WTC11 (cell line): ENCODE measurements around the gene RGL2. TPM values are rescaled to one million over a fixed set of nuclear protein-coding genes. Genes with fewer than 3 reads are reported as not detected.
A peak's percentile ranks its signal among the peaks of the same experiment; 100 is the strongest.

ENCODE experiments used
- ATAC-seq: fragments of 200-7000 bp; cut with Tn5 transposase; 2 replicates; pipeline ENCODE4 v1.10.0; 2021; ENCODE audit warnings: mild to moderate bottlenecking, moderate library complexity
- CTCF ChIA-PET: fragments of 300-600 bp; sonication (Branson Sonifier 250); formaldehyde crosslinking; loops from one replicate; lab custom pipeline; 2021; ENCODE audit warnings: antibody characterized with exemption; lab: Charles Lee
- POLR2A ChIA-PET: fragments of 350-600 bp; sonication (Branson Sonifier 250); formaldehyde crosslinking; loops from one replicate; lab custom pipeline; 2021; ENCODE audit warnings: antibody characterized with exemption; lab: Charles Lee
- DNase-seq: peaks from one replicate; pipeline ENCODE4 v3.0.0; 2021; ENCODE audit warnings: low spot score
- H3K27ac Mint-ChIP-seq: 2 replicates; pipeline ENCODE4 v1.8.0; 2021; ENCODE audit warnings: mixed read lengths
- H3K27me3 Mint-ChIP-seq: 2 replicates; pipeline ENCODE4 v1.8.0; 2021; ENCODE audit warnings: low read depth, mild to moderate bottlenecking, moderate library complexity, mixed read lengths
- H3K36me3 Mint-ChIP-seq: 2 replicates; pipeline ENCODE4 v1.8.0; 2021; ENCODE audit warnings: mixed read lengths
- H3K4me1 Mint-ChIP-seq: 2 replicates; pipeline ENCODE4 v1.8.0; 2022; ENCODE audit warnings: mixed read lengths
- H3K4me3 Mint-ChIP-seq: 2 replicates; pipeline ENCODE4 v1.8.0; 2021; ENCODE audit warnings: mild to moderate bottlenecking, moderate library complexity, mixed read lengths
- H3K9me3 Mint-ChIP-seq: 2 replicates; pipeline ENCODE4 v1.8.0; 2021; ENCODE audit warnings: mixed read lengths
- CREB1 ChIP-seq: sonication (generic); formaldehyde crosslinking; IDR thresholded peaks from 2 replicates; pipeline ENCODE4 v1.8.0; 2023; ENCODE audit warnings: mild to moderate bottlenecking, missing genetic modification reagents
- ETV6 ChIP-seq: sonication (generic); formaldehyde crosslinking; IDR thresholded peaks from 2 replicates; pipeline ENCODE4 v1.8.1; 2022; ENCODE audit warnings: mild to moderate bottlenecking, missing genetic modification reagents
- FOXJ3 ChIP-seq: sonication (generic); formaldehyde crosslinking; IDR thresholded peaks from 2 replicates; pipeline ENCODE4 v1.9.0; 2021; ENCODE audit warnings: missing genetic modification reagents, mild to moderate bottlenecking, borderline replicate concordance
- KAT7 ChIP-seq: sonication (generic); formaldehyde crosslinking; IDR thresholded peaks from 2 replicates; pipeline ENCODE4 v1.8.1; 2023; ENCODE audit warnings: missing genetic modification reagents, mild to moderate bottlenecking, borderline replicate concordance
- MYBL2 ChIP-seq: sonication (generic); formaldehyde crosslinking; IDR thresholded peaks from 2 replicates; pipeline ENCODE4 v1.8.1; 2023; ENCODE audit warnings: mild to moderate bottlenecking, moderate library complexity, missing genetic modification reagents
- NFATC4 ChIP-seq: fragments of 250-450 bp; sonication (Bioruptor Pico); IDR thresholded peaks from 2 replicates; pipeline ENCODE4 v1.9.0; 2021; ENCODE audit warnings: mild to moderate bottlenecking
- NFYB ChIP-seq: sonication (generic); formaldehyde crosslinking; conservative IDR thresholded peaks from 2 replicates; pipeline ENCODE4 v1.8.0; 2022; ENCODE audit warnings: low read depth, missing genetic modification reagents
- OVOL2 ChIP-seq: fragments of 250-450 bp; sonication (Bioruptor Pico); IDR thresholded peaks from 2 replicates; pipeline ENCODE4 v1.9.0; 2021; ENCODE audit warnings: mild to moderate bottlenecking, borderline replicate concordance
- RORB ChIP-seq: fragments of 250-450 bp; sonication (Bioruptor Pico); IDR thresholded peaks from 2 replicates; pipeline ENCODE4 v1.9.0; 2021; ENCODE audit warnings: mild to moderate bottlenecking
- SOX15 ChIP-seq: fragments of 250-450 bp; sonication (Bioruptor Pico); IDR thresholded peaks from 2 replicates; pipeline ENCODE4 v1.9.0; 2021; ENCODE audit warnings: mild to moderate bottlenecking
- TP53 ChIP-seq: sonication (generic); formaldehyde crosslinking; IDR thresholded peaks from 2 replicates; pipeline ENCODE4 v1.8.1; 2023; ENCODE audit warnings: mild to moderate bottlenecking, missing genetic modification reagents
- ZNF121 ChIP-seq: sonication (generic); formaldehyde crosslinking; IDR thresholded peaks from 2 replicates; pipeline ENCODE4 v1.8.0; 2023; ENCODE audit warnings: missing genetic modification reagents
- ZNF232 ChIP-seq: sonication (generic); formaldehyde crosslinking; IDR thresholded peaks from 2 replicates; pipeline ENCODE4 v1.8.0; 2022; ENCODE audit warnings: mild to moderate bottlenecking, missing genetic modification reagents
- ZNF416 ChIP-seq: fragments of 250-450 bp; sonication (Bioruptor Pico); IDR thresholded peaks from 2 replicates; pipeline ENCODE4 v1.9.0; 2021; ENCODE audit warnings: mild to moderate bottlenecking, inconsistent platforms
- total RNA-seq: library from RNA; stranded (reverse); gene quantifications from 3 replicates; pipeline ENCODE4 v1.2.3, GENCODE V29; 2021
- TF ChIP-seq, protein P1 (sequence below): sonication (generic); formaldehyde crosslinking; IDR thresholded peaks from 2 replicates; pipeline ENCODE4 v1.8.1; 2022; ENCODE audit warnings: low read depth, missing genetic modification reagents, borderline replicate concordance
- TF ChIP-seq, protein P2 (sequence below): fragments of 250-450 bp; sonication (Bioruptor Pico); conservative IDR thresholded peaks from 2 replicates; pipeline ENCODE4 v1.9.0; 2021; ENCODE audit warnings: mild to moderate bottlenecking
- TF ChIP-seq, protein P3 (sequence below): sonication (generic); formaldehyde crosslinking; IDR thresholded peaks from 2 replicates; pipeline ENCODE4 v1.8.0; 2022; ENCODE audit warnings: mild to moderate bottlenecking, missing genetic modification reagents
- TF ChIP-seq, protein P4 (sequence below): sonication (generic); formaldehyde crosslinking; IDR thresholded peaks from 2 replicates; pipeline ENCODE4 v1.8.0; 2023; ENCODE audit warnings: mild to moderate bottlenecking, missing genetic modification reagents
- TF ChIP-seq, protein P5 (sequence below): sonication (generic); formaldehyde crosslinking; IDR thresholded peaks from 2 replicates; pipeline ENCODE4 v1.8.1; 2023; ENCODE audit warnings: mild to moderate bottlenecking, moderate library complexity, missing genetic modification reagents
- TF ChIP-seq, protein P6 (sequence below): sonication (generic); formaldehyde crosslinking; IDR thresholded peaks from 2 replicates; pipeline ENCODE4 v1.8.0; 2022; ENCODE audit warnings: mild to moderate bottlenecking, missing genetic modification reagents
- TF ChIP-seq, protein P7 (sequence below): fragments of 250-450 bp; sonication (Bioruptor Pico); IDR thresholded peaks from 2 replicates; pipeline ENCODE4 v2.1.2; 2022; ENCODE audit warnings: mild to moderate bottlenecking, moderate library complexity

Gene RGL2
- total RNA-seq, 1 experiment from 2014 or later = 77.1 TPM

DNA sequence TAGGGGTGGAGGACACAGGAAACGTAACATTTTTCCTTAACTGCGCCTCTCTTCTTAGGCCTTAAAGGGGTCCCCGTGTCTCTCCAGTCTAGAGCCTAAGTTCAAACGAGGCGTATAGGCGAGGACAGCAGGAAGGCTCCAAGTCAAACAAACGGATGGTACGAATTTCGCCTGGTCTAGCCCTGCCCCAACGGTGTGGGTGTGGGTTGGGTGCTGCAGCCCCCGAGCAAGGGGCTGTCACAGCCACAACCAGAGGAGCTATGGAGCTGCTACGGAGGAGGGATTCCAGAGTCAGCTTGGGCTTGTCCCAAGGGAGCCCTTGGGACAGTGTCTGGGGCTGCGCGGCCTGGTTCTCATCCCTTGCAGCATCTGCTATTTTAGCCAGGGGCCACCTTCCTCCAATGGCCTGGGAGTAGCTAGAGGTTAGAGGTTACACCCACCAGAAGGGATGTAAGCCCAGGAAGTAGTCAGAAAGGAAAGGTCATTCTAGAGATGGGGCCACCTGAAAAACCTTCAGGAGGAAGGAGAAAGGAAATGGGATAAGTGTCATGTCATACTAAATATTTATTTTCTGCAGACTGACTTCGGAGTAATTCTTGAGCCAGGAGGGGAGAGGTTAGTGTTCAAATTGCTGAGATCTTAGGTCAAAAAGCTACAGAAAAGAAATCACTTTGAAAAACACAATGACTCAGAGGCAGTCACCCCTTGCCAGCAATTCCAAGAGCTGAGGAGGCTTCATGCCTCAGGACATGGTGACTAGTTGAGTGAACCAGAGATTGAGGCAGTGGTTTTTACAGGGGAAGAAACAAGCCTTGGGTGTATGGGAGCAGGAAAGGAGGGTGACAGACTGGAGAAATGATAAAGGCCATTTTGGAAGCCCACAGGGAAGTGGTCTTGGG, 48.8 kb downstream of the RGL2 start:
- Mint-ChIP-seq H3K27me3 (peaks cover 26% of the 10 kb centered on the region), H3K9me3 (no peaks in the 10 kb centered on the region)
- no peak for DNase-seq
- TF ChIP-seq CREB1 (no peak), OVOL2 (CRISPR knock-in tag) (no peak), ZNF416 (no peak), TP53 (CRISPR knock-in tag) (no peak)
- TF ChIP-seq, protein P1, sequence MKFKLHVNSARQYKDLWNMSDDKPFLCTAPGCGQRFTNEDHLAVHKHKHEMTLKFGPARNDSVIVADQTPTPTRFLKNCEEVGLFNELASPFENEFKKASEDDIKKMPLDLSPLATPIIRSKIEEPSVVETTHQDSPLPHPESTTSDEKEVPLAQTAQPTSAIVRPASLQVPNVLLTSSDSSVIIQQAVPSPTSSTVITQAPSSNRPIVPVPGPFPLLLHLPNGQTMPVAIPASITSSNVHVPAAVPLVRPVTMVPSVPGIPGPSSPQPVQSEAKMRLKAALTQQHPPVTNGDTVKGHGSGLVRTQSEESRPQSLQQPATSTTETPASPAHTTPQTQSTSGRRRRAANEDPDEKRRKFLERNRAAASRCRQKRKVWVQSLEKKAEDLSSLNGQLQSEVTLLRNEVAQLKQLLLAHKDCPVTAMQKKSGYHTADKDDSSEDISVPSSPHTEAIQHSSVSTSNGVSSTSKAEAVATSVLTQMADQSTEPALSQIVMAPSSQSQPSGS (CRISPR knock-in tag) = no peak
- TF ChIP-seq, protein P2, sequence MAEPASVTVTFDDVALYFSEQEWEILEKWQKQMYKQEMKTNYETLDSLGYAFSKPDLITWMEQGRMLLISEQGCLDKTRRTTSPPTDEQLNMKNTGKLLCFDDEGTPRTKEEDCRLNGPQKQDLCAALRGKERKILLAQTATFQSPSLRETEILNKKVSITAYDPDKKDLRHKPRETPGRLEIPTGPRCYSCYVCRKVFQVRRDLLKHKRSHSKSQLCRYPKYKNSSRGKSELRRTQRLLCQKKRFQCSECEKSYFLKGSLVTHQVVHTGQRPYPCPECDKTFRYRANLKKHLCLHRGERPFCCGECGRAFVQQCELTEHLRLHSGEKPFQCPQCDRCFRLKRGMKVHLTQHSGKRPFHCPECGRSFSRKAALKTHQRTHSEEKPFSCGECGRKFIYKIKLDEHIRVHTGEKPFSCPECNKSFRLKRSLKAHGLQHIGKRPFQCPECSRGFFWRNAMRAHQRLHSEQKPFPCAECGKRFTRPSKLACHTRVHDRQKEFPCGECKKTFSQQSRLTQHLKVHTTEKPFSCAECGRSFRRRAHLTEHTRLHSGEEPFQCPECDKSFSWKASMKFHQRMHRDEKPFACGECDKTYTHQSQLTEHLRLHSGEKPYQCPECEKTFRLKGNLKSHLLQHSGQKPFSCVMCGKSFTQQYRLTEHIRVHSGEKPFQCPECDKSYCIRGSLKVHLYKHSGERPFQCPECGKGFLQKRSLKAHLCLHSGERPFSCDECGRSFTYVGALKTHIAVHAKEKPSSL = no peak
- TF ChIP-seq, protein P3, sequence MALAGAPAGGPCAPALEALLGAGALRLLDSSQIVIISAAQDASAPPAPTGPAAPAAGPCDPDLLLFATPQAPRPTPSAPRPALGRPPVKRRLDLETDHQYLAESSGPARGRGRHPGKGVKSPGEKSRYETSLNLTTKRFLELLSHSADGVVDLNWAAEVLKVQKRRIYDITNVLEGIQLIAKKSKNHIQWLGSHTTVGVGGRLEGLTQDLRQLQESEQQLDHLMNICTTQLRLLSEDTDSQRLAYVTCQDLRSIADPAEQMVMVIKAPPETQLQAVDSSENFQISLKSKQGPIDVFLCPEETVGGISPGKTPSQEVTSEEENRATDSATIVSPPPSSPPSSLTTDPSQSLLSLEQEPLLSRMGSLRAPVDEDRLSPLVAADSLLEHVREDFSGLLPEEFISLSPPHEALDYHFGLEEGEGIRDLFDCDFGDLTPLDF (CRISPR knock-in tag) = no peak
- TF ChIP-seq, all 79 proteins: peak for 0
- no peak; the same call in none of the 2 replicates for ATAC-seq
- POLR2A ChIA-PET = interaction anchor here (0.5 to 2.0 kb wide), 8 partner anchors 22 to 279 kb away, joined by 3 to 11 read pairs (median 4); partner anchors contain the start of genes B3GALT4, RPS18, RXRB and SLC39A7
- H3K4me3 Mint-ChIP-seq = peak overlapping the region; percentile 86
- CTCF ChIA-PET = interaction anchor here (1.0 to 5.2 kb wide), 21 partner anchors 10 to 266 kb away, joined by 3 to 83 read pairs (median 10); partner anchors contain the start of genes B3GALT4, HSD17B8, PFDN6 and RGL2
- H3K27ac Mint-ChIP-seq = peak overlapping the region; percentile 87
- H3K4me1 Mint-ChIP-seq = peaks cover 18% of the 10 kb centered on the region
- H3K36me3 Mint-ChIP-seq = peaks cover 15% of the 10 kb centered on the region

DNA sequence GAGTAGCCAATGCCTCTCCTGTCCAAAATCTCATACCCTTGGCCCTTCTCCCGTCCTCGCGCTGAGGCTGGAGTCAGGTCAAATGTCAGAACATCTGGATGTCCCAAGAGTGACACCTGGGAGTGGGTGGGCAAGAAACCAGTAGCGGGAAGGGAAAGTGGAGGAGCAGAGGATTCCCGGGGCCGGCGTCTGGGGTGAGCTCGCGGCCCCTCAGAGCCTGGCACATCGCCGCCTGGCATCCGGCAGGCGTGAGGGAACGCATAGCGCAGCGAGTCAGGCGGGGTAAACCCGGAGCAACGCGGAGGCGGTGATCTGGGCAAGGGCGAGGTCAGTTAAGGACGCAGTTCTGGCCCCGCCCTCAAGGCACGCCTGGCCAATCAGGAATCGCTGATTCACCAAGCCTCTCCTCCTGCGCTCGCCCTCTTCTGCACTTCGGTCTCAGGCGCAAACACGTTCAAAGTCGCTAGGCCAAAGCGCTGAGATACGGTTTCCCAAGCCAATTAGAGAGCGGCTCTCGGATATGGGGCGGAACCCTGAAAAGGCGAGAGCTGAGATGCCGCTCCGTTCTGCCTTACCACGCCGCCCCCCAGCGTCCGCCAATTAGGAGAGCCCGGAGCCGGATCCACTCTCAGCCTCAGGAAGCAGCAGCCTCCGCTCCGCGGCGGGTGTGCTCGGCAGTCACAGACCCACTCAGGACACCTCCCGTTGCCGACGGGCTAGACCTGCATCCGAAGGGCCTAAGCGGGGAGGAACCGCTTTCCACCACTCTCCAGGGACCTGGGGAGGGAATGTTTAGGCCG, 49.6 kb downstream of the RGL2 start:
- peaks cover 18% of the 10 kb centered on the region for H3K4me1 Mint-ChIP-seq
- H3K27me3 Mint-ChIP-seq = peaks cover 26% of the 10 kb centered on the region
- H3K36me3 Mint-ChIP-seq = peaks cover 15% of the 10 kb centered on the region
- H3K4me3 Mint-ChIP-seq = peak overlapping the region; percentile 86
- ChIA-PET POLR2A (interaction anchor here (0.5 to 2.0 kb wide), 9 partner anchors 22 to 278 kb away, joined by 3 to 11 read pairs (median 4); partner anchors contain the start of genes B3GALT4, RPS18, RXRB and SLC39A7), CTCF (interaction anchor here (1.0 to 5.2 kb wide), 40 partner anchors 10 to 294 kb away, joined by 3 to 83 read pairs (median 7); partner anchors contain the start of genes B3GALT4, COL11A2, HSD17B8 and PFDN6)
- peak; percentile 97 for DNase-seq
- H3K27ac Mint-ChIP-seq = peak overlapping the region; percentile 87
- peak; percentile 95 for ATAC-seq
- H3K9me3 Mint-ChIP-seq = no peaks in the 10 kb centered on the region
- TF ChIP-seq FOXJ3 (CRISPR knock-in tag) (no peak), RORB (CRISPR knock-in tag) (no peak), NFYB (peak; percentile 77), ZNF232 (CRISPR knock-in tag) (0 out of 2 replicates have a peak, but pooled peaks have one; percentile 39), ZNF121 (CRISPR knock-in tag) (no peak), MYBL2 (CRISPR knock-in tag) (0 out of 2 replicates have a peak, but pooled peaks have one; percentile 39), ETV6 (CRISPR knock-in tag) (no peak; the same call in 1 of the 2 replicates), SOX15 (CRISPR knock-in tag) (no peak), NFATC4 (no peak), KAT7 (no peak)
- TF ChIP-seq, protein P4, sequence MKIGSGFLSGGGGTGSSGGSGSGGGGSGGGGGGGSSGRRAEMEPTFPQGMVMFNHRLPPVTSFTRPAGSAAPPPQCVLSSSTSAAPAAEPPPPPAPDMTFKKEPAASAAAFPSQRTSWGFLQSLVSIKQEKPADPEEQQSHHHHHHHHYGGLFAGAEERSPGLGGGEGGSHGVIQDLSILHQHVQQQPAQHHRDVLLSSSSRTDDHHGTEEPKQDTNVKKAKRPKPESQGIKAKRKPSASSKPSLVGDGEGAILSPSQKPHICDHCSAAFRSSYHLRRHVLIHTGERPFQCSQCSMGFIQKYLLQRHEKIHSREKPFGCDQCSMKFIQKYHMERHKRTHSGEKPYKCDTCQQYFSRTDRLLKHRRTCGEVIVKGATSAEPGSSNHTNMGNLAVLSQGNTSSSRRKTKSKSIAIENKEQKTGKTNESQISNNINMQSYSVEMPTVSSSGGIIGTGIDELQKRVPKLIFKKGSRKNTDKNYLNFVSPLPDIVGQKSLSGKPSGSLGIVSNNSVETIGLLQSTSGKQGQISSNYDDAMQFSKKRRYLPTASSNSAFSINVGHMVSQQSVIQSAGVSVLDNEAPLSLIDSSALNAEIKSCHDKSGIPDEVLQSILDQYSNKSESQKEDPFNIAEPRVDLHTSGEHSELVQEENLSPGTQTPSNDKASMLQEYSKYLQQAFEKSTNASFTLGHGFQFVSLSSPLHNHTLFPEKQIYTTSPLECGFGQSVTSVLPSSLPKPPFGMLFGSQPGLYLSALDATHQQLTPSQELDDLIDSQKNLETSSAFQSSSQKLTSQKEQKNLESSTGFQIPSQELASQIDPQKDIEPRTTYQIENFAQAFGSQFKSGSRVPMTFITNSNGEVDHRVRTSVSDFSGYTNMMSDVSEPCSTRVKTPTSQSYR = no peak
- TF ChIP-seq, protein P5, sequence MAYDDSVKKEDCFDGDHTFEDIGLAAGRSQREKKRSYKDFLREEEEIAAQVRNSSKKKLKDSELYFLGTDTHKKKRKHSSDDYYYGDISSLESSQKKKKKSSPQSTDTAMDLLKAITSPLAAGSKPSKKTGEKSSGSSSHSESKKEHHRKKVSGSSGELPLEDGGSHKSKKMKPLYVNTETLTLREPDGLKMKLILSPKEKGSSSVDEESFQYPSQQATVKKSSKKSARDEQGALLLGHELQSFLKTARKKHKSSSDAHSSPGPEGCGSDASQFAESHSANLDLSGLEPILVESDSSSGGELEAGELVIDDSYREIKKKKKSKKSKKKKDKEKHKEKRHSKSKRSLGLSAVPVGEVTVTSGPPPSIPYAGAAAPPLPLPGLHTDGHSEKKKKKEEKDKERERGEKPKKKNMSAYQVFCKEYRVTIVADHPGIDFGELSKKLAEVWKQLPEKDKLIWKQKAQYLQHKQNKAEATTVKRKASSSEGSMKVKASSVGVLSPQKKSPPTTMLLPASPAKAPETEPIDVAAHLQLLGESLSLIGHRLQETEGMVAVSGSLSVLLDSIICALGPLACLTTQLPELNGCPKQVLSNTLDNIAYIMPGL = peak; percentile 22; the same call in 1 of the 2 replicates
- TF ChIP-seq, protein P6, sequence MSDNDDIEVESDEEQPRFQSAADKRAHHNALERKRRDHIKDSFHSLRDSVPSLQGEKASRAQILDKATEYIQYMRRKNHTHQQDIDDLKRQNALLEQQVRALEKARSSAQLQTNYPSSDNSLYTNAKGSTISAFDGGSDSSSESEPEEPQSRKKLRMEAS = no peak; the same call in 1 of the 2 replicates
- TF ChIP-seq, protein P7, sequence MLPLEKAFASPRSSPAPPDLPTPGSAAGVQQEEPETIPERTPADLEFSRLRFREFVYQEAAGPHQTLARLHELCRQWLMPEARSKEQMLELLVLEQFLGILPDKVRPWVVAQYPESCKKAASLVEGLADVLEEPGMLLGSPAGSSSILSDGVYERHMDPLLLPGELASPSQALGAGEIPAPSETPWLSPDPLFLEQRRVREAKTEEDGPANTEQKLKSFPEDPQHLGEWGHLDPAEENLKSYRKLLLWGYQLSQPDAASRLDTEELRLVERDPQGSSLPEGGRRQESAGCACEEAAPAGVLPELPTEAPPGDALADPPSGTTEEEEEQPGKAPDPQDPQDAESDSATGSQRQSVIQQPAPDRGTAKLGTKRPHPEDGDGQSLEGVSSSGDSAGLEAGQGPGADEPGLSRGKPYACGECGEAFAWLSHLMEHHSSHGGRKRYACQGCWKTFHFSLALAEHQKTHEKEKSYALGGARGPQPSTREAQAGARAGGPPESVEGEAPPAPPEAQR = no peak
